GM12872 (cell line): ENCODE data around the gene ANO6.

Experiments
- TF ChIP-seq, protein P1 (sequence below): IDR thresholded peaks from 3 replicates; pipeline ENCODE4 v1.5.1; 2011; ENCODE audit warnings: low read depth, mild to moderate bottlenecking, low read length, moderate library complexity; ENCODE audit not compliant: insufficient read depth

The ANO6 gene

DNA sequence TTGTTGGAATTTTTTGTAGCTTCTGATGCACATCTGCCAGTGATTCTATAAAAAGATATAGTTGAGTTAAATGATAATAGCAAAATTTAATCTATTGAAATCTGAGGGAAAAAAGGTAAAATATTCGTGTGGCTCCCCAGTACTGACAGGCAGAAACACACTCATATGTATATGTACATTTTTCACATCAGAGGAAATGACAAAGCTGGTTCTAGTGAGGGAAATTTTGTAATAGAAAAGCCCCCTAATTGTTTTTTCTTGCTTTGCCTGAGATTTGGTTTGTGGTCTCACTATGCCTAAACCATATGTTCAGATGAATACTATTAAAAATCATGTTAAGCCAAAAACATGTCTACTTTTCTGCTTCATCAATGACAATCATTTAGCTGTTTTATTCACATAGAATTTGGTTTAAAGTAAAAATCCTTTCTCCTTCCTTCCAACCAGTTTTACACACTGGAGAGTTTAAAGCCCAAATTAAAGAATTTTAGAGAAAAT lies 203.5 kb downstream of the ANO6 start:
- TF ChIP-seq, protein P1, sequence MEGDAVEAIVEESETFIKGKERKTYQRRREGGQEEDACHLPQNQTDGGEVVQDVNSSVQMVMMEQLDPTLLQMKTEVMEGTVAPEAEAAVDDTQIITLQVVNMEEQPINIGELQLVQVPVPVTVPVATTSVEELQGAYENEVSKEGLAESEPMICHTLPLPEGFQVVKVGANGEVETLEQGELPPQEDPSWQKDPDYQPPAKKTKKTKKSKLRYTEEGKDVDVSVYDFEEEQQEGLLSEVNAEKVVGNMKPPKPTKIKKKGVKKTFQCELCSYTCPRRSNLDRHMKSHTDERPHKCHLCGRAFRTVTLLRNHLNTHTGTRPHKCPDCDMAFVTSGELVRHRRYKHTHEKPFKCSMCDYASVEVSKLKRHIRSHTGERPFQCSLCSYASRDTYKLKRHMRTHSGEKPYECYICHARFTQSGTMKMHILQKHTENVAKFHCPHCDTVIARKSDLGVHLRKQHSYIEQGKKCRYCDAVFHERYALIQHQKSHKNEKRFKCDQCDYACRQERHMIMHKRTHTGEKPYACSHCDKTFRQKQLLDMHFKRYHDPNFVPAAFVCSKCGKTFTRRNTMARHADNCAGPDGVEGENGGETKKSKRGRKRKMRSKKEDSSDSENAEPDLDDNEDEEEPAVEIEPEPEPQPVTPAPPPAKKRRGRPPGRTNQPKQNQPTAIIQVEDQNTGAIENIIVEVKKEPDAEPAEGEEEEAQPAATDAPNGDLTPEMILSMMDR, result no peak

DNA sequence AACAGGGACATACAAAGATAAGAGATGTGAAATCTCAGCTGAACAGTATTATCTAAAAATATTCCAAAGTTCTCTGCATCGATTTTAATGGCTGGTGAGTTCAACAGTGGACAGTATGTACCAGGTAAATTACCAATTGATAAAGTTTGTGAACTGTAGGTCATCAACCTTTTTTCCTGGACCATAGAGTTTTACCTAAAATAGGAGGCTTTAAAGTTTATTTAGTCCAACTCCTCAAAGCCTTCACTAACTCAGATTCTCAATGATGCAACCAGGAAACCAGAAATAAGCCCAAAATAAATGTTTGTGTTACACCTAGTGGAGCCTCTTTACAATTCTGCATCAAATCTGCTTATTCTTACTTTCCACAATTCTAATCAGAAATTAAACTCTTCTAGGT lies 205.8 kb downstream of the ANO6 start:
- TF ChIP-seq, protein P1, result no peak

DNA sequence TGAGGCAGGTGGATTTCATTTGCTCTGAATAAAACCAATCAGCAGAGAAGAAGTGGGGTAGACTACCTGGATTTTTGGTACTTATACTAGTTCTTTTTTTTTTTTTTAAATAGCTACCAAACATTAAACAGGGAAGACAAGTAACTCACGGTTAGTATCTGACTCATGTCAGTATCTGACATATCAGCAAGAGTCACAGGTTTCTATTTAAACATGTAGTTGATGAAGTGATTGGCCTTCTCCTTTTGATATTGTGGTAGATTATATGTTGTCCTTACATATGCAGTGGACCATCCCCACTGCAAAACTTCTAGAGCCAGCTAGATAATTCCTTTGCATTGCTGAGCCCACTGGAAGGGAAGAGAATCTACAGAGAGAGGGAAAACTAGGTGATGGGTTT lies 208.0 kb downstream of the ANO6 start:
- TF ChIP-seq, protein P1, result no peak

DNA sequence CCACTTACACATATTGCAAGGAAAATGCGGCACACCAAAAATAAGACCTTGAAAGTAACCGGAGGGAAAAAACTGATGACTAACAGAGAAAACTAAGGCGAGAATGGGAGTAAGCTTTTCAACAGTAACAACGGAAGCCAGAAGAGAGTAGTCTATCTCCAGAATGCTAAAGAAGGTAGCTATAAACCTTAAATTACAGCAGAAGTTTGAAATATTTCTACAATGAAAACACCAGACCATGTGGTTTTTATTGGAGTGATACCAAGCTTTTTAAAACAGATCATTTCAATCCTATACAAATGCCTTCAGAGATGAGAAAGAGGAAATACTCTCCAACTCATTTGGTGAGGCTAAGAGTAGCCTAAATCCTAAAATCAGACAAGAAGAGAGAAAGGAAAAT lies 209.5 kb downstream of the ANO6 start:
- TF ChIP-seq, protein P1, result no peak

DNA sequence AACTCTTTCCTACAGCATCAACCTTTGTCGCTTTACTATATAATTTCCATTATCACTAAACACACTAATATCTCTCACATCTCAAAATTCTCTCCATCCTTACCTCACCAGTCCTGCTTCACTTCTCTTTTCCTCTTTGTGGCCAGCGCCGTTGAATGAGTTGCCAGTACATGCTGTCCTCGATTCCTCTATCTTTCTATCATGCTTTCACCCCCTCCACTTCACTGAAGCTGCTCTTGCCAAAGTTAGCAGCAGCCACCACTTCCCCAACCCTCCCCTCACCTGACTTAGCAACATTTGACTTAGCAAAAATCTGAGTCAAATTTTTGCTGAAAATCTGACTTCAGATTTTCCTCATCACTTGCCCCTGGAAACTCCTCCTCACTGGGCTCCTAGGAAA lies 210.4 kb downstream of the ANO6 start:
- TF ChIP-seq, protein P1, result no peak

DNA sequence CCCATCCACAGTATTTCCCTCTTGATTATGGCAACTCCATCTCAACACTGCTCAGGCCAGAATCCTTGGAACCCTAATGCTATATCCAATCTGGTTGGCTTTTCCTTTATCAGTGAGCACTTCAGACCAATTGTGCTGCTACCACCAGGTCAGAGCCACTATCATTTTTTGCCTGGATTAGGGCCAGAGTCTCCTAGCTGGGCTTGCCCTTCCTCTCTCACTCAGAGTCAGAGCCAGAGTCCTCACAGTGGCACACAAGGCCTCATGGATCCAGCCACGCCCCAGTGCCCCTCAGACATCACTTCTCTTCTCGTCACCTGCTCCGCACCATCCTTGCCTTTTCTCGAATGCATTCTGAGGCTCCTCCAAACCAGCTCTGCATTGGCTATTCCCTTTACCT lies 211.1 kb downstream of the ANO6 start:
- TF ChIP-seq, protein P1, result no peak

DNA sequence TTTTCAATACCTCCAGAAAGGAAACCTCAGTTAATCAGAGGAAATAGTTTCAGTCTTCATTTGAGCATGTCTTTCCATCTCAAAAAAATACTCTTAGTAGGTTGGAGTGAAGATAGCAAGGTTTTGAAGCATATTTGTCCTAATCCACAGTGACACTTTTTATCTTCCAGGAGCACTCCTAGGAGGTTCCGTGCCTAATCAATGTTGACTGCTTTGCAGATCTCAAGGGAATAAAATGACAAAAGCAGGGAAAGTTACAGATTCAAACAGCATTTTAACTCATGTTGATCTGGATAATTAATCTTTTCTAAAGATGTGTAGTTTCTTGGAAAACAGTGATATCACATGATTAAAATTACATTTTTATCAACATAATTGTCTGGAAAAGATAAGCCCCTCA lies 213.9 kb downstream of the ANO6 start:
- TF ChIP-seq, protein P1, result no peak

DNA sequence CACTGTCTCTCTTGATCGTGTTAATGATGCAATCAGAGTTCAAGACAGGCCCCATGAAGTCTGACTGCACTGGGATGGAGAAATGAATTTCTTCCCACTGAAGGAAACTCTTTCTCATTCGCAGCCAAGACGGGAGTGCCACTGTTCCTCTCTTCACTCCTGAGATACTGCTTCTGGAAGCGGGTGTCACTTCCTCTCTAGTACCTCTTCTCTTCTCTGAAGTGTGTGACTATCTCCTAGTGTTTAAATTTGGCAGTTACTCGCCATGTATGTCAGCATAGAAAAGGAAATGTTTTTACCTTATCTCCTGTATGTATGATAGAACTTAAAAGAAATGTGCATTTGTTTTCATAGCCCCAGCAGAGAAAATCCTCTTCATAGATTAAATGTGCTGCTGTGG lies 215.2 kb downstream of the ANO6 start:
- TF ChIP-seq, protein P1, result 0 out of 3 replicates have a peak, but pooled peaks have one; percentile 4
